Measurements from ENCODE around the gene C1QTNF12. TPM values are rescaled to one million over a fixed set of nuclear protein-coding genes. Genes with fewer than 3 reads are reported as not detected.
"Not testable (repeated sequence)": the region's sequence is repeated elsewhere in the genome, so short reads cannot be mapped to it uniquely, and the experiment has no call there.

C1QTNF12 gene
- total RNA-seq, 4 donors from 2014 or later, result 2.7 TPM; not detected in 3

DNA sequence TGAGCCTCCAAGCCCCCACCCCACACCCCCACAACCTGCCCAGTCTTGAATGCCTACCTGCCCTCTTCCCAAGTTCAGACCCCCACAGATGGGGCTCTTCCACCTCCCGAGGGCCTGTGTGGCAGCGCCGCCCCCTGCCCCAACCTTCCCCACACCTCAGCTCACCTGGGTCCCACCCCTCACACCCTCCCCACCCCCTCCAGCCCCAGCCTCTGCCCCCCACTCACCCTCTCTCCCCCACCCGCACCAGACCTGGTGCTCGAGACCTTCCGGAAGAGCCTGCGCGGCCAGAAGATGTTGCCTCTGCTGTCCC is 49.4 kb downstream of the C1QTNF12 start:
- in situ Hi-C loops (cut with MboI; ENCODE audit: low sequenced_read_pairs in 4 of 4) (no loop called here), intact Hi-C loops (cut with DNase I; ENCODE audit: low total_unique reads) (no loop called here)
- Histone ChIP-seq H3K27ac (no peak overlapping the region), H3K36me3 (no peaks in the 10 kb centered on the region), H3K27me3 (peaks cover 4 to 13% (median 7%) of the 10 kb centered on the region in 3 donors), H3K9me3 (peaks cover 0 to 7% (median 0%) of the 10 kb centered on the region in 3 donors), H3K4me3 (no peak overlapping the region), H3K4me1 (no peaks in the 10 kb centered on the region)
- no peak for DNase-seq
- TF ChIP-seq POLR2A (IDR thresholded peaks at IDR 0.05) (no peak), CTCF (IDR thresholded peaks at IDR 0.05 in 4 of 5, conservative IDR thresholded peaks at IDR 0.05 in 1 of 5) (no peak)
- no peak for ATAC-seq

DNA sequence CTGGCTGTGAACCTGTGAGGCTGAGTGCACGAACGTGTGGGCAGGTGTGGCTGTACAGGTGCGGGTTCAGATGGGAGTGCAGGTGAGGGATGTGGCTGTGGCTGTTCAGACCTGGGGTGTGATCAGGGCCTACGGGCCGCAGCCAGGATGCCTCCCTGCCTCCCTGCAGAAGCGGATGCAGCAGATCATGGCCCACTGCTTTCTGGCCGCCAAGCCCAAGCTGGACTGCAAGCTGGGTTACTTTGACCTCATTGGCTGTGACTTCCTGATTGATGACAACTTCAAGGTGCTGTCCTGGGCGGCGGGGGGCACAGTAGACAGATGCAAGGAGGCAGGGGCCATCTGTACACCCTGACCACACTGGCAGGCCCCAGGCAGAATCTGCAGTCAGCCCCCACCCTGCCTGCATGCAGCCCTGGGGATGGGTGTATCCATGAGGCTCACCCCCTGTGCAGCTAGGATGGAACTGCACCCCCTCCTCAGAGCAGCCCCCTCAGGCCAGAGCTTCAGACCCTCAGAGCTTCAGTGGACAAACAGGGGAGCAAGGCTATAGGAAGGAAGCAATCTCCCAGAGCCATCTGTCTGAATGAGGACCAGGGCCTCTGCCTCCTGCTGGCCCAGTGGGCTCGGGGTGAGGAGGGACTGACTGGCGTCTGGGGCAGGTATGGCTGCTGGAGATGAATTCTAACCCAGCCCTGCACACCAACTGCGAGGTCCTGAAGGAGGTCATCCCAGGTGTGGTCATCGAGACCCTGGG is 49.9 kb downstream of the C1QTNF12 start:
- Histone ChIP-seq H3K36me3 (no peaks in the 10 kb centered on the region), H3K27ac (no peak overlapping the region), H3K27me3 (peaks cover 4 to 13% (median 7%) of the 10 kb centered on the region in 3 donors), H3K4me1 (no peaks in the 10 kb centered on the region), H3K9me3 (peaks cover 0 to 7% (median 0%) of the 10 kb centered on the region in 3 donors), H3K4me3 (no peak overlapping the region)
- TF ChIP-seq POLR2A (IDR thresholded peaks at IDR 0.05) (no peak), CTCF (IDR thresholded peaks at IDR 0.05 in 4 of 5, conservative IDR thresholded peaks at IDR 0.05 in 1 of 5) (no peak)
- in situ Hi-C loops (cut with MboI; ENCODE audit: low sequenced_read_pairs in 4 of 4) (no loop called here), intact Hi-C loops (cut with DNase I; ENCODE audit: low total_unique reads) (no loop called here)
- ATAC-seq, result no peak
- DNase-seq, result no peak

GRCh38 chr1:1195726-1196125 is 50.8 kb downstream of the C1QTNF12 start:
- H3K27me3 ChIP-seq, result peaks cover 1 to 12% (median 3%) of the 10 kb centered on the region in 3 donors
- H3K4me1 ChIP-seq; DNase-seq; H3K9me3 ChIP-seq; in situ Hi-C loops (cut with MboI; ENCODE audit: low sequenced_read_pairs in 4 of 4); H3K27ac ChIP-seq; H3K4me3 ChIP-seq; intact Hi-C loops (cut with DNase I; ENCODE audit: low total_unique reads); H3K36me3 ChIP-seq; ATAC-seq: not testable (repeated sequence)

DNA sequence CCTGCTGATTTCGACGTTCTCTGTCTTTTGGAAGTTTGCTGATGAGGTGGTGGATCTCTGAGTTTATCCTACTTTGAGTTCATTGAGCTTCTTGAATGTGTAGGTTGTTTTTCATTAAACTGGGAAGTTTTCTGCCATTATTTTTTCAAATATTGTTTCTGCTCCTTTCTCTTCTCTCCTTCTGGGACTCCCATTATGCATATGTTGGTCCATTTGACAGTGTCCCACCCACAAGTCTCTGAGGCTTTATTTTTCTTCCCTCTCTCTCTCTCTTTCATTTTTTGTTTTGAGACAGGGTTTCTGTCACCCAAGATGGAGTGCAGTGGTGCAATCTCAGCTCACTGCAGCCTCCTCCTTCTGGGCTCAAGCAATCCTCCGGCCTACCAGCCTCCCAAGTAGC is 51.8 kb downstream of the C1QTNF12 start:
- Histone ChIP-seq H3K4me1 (no peaks in the 10 kb centered on the region), H3K4me3 (no peak overlapping the region), H3K9me3 (peaks cover 0 to 7% (median 0%) of the 10 kb centered on the region in 3 donors), H3K27me3 (peaks cover 0 to 2% (median 2%) of the 10 kb centered on the region in 3 donors), H3K27ac (no peak overlapping the region), H3K36me3 (no peaks in the 10 kb centered on the region)
- intact Hi-C loops (cut with DNase I; ENCODE audit: low total_unique reads), result no loop called here
- TF ChIP-seq POLR2A (IDR thresholded peaks at IDR 0.05), result no peak
- TF ChIP-seq CTCF (IDR thresholded peaks at IDR 0.05 in 4 of 5, conservative IDR thresholded peaks at IDR 0.05 in 1 of 5), result no peak
- in situ Hi-C loops (cut with MboI; ENCODE audit: low sequenced_read_pairs in 4 of 4), result no loop called here
- DNase-seq (no peak), ATAC-seq (no peak)

Small RNA genes lying within 50 kb of the gene (microRNA-seq; reads per million reads assigned to microRNA genes)
- gene MIR6726 (ENCODE audit: borderline replicate concordance in 2 of 2), result 0 to 1.7 reads per million in 2 donors

Other genes with a start within 250 kb of the C1QTNF12 start
- gene HES4, start 246.6 kb downstream of the C1QTNF12 start, total RNA-seq, result 10 to 100 TPM in 2 of 4 donors, 1 to 10 TPM in 2; 6.4 to 17.4 (median 9.5) TPM
- gene ISG15, start 233.2 kb downstream of the C1QTNF12 start, total RNA-seq, result 10 to 100 TPM in 2 of 4 donors, 1 to 10 TPM in 2; 4.3 to 37.6 (median 10.2) TPM
- gene AGRN, start 226.6 kb downstream of the C1QTNF12 start, total RNA-seq, result 1 to 10 TPM; 2.0 to 3.8 (median 3.1) TPM
- not detected for gene RNF223, start 172.4 kb downstream of the C1QTNF12 start, total RNA-seq
- 1 to 10 TPM; 2.8 to 6.4 (median 5.3) TPM for gene C1orf159, start 130.6 kb downstream of the C1QTNF12 start, total RNA-seq
- under 1 TPM in 2 of 4 donors, not detected in 2; 0.13 to 0.16 TPM for gene TTLL10, start 72.8 kb downstream of the C1QTNF12 start, total RNA-seq
- not detected for gene TNFRSF18, start 40.1 kb downstream of the C1QTNF12 start, total RNA-seq
- 1 to 10 TPM in 1 of 4 donors, under 1 TPM in 2, not detected in 1; 0.42 to 2.1 (median 0.46) TPM for gene TNFRSF4, start 32.6 kb downstream of the C1QTNF12 start, total RNA-seq
- 10 to 100 TPM; 51.0 to 94.2 (median 79.4) TPM for gene SDF4, start 14.7 kb downstream of the C1QTNF12 start, total RNA-seq
- gene B3GALT6, start 14.5 kb downstream of the C1QTNF12 start, total RNA-seq, result 10 to 100 TPM in 3 of 4 donors, 1 to 10 TPM in 1; 8.5 to 32.8 (median 20.6) TPM
- 10 to 100 TPM; 31.3 to 42.3 (median 38.3) TPM for gene UBE2J2, start 27.1 kb upstream of the C1QTNF12 start, total RNA-seq
- under 1 TPM in 3 of 4 donors, not detected in 1; 0.19 to 0.91 (median 0.66) TPM for gene SCNN1D, start 33.7 kb upstream of the C1QTNF12 start, total RNA-seq
- 10 to 100 TPM; 18.4 to 31.9 (median 25.8) TPM for gene ACAP3, start 61.2 kb upstream of the C1QTNF12 start, total RNA-seq
- gene PUSL1, start 61.9 kb upstream of the C1QTNF12 start, total RNA-seq, result 10 to 100 TPM in 2 of 4 donors, 1 to 10 TPM in 2; 6.2 to 13.1 (median 9.5) TPM
- gene INTS11, start 77.9 kb upstream of the C1QTNF12 start, total RNA-seq, result 10 to 100 TPM; 74.0 to 94.4 (median 84.7) TPM
- 10 to 100 TPM; 22.7 to 64.9 (median 34.0) TPM for gene CPTP, start 78.1 kb upstream of the C1QTNF12 start, total RNA-seq
- under 1 TPM in 2 of 4 donors, not detected in 2; 0.20 to 0.44 TPM for gene TAS1R3, start 84.6 kb upstream of the C1QTNF12 start, total RNA-seq
- 100 to 1,000 TPM; 196 to 311 (median 258) TPM for gene DVL1, start 102.7 kb upstream of the C1QTNF12 start, total RNA-seq
- 10 to 100 TPM; 13.9 to 41.9 (median 34.2) TPM for gene MXRA8, start 111.8 kb upstream of the C1QTNF12 start, total RNA-seq
- gene AURKAIP1, start 128.5 kb upstream of the C1QTNF12 start, total RNA-seq, result 100 to 1,000 TPM; 165 to 450 (median 234) TPM
- 10 to 100 TPM; 35.0 to 91.1 (median 43.7) TPM for gene CCNL2, start 152.6 kb upstream of the C1QTNF12 start, total RNA-seq
- 100 to 1,000 TPM; 167 to 260 (median 203) TPM for gene MRPL20, start 160.6 kb upstream of the C1QTNF12 start, total RNA-seq
- 1 to 10 TPM in 3 of 4 donors, under 1 TPM in 1; 0.16 to 1.8 (median 1.3) TPM for gene ANKRD65, start 174.6 kb upstream of the C1QTNF12 start, total RNA-seq
- 1 to 10 TPM; 2.1 to 8.3 (median 6.0) TPM for gene VWA1, start 189.0 kb upstream of the C1QTNF12 start, total RNA-seq
- gene ATAD3C, start 203.0 kb upstream of the C1QTNF12 start, total RNA-seq, result under 1 TPM in 1 of 4 donors, not detected in 3; 0.07 TPM
- gene ATAD3B, start 225.0 kb upstream of the C1QTNF12 start, total RNA-seq, result 1 to 10 TPM; 3.5 to 7.1 (median 5.9) TPM